GM23338 (cell line): ENCODE results near the gene RAD51B. TPM values are rescaled to one million over a fixed set of nuclear protein-coding genes. Genes with fewer than 3 reads are reported as not detected.

ENCODE experiments used
- ATAC-seq: fragments of 200-7000 bp; cut with Tn5 transposase; 3 replicates; pipeline ENCODE4 v1.9.1; 2020
- DNase-seq: peaks from one replicate; pipeline ENCODE4 v3.0.0-alpha.2; 2015; ENCODE audit warnings: low spot score
- H2AFZ ChIP-seq: fragments of 200-600 bp; sonication (generic); 2 replicates; pipeline ENCODE4 v1.8.0; 2016; ENCODE audit warnings: antibody characterized with exemption, mild to moderate bottlenecking, moderate library complexity
- H3F3A ChIP-seq: fragments of 200-600 bp; sonication (generic); replicated peaks from 2 replicates; pipeline ENCODE4 v1.8.0; 2017; ENCODE audit warnings: antibody characterized with exemption, mixed run types, low read depth
- H3K27ac ChIP-seq: fragments of 200-600 bp; sonication (generic); 2 replicates; pipeline ENCODE4 v1.6.1; 2016; ENCODE audit warnings: low read depth
- H3K27me3 ChIP-seq: fragments of 200-600 bp; sonication (generic); 2 replicates; pipeline ENCODE4 v1.8.0; 2016; ENCODE audit warnings: mild to moderate bottlenecking, mixed run types, moderate library complexity; ENCODE audit not compliant: insufficient read depth
- H3K36me3 ChIP-seq: fragments of 200-600 bp; sonication (generic); 2 replicates; pipeline ENCODE4 v1.8.0; 2016; ENCODE audit warnings: mild to moderate bottlenecking; ENCODE audit not compliant: insufficient read depth
- H3K4me1 ChIP-seq: fragments of 200-600 bp; sonication (generic); 2 replicates; pipeline ENCODE4 v1.8.0; 2016; ENCODE audit warnings: mild to moderate bottlenecking, moderate library complexity; ENCODE audit not compliant: insufficient read depth
- H3K4me2 ChIP-seq: fragments of 200-600 bp; sonication (generic); 2 replicates; pipeline ENCODE4 v1.7.1; 2017; ENCODE audit warnings: mixed run types
- H3K4me3 ChIP-seq: fragments of 200-600 bp; sonication (generic); 2 replicates; pipeline ENCODE4 v1.6.1; 2016; ENCODE audit warnings: mixed run types
- H3K79me2 ChIP-seq: fragments of 200-600 bp; sonication (generic); replicated peaks from 2 replicates; pipeline ENCODE4 v1.8.0; 2017; ENCODE audit warnings: mild to moderate bottlenecking; ENCODE audit not compliant: insufficient read depth
- H3K9me2 ChIP-seq: fragments of 200-600 bp; sonication (generic); 2 replicates; pipeline ENCODE4 v1.8.0; 2017; ENCODE audit not compliant: insufficient read depth
- H4K20me1 ChIP-seq: fragments of 200-600 bp; sonication (generic); replicated peaks from 2 replicates; pipeline ENCODE4 v1.8.0; 2017; ENCODE audit warnings: mild to moderate bottlenecking; ENCODE audit not compliant: insufficient read depth
- H3K27ac Mint-ChIP-seq: 2 replicates; pipeline ENCODE4 v1.8.0; 2020; ENCODE audit warnings: inconsistent platforms, mild to moderate bottlenecking, moderate library complexity, mixed read lengths
- H3K27me3 Mint-ChIP-seq: 3 replicates; pipeline ENCODE4 v1.8.0; 2022; ENCODE audit warnings: low read depth, mild to moderate bottlenecking, moderate library complexity, mixed read lengths, inconsistent platforms; ENCODE audit not compliant: insufficient read depth, poor library complexity
- H3K36me3 Mint-ChIP-seq: 3 replicates; pipeline ENCODE4 v1.8.0; 2021; ENCODE audit warnings: low read depth, mild to moderate bottlenecking, inconsistent platforms, moderate library complexity, mixed read lengths
- H3K4me1 Mint-ChIP-seq: 3 replicates; pipeline ENCODE4 v1.8.0; 2020; ENCODE audit warnings: mild to moderate bottlenecking, inconsistent platforms, mixed read lengths
- H3K4me3 Mint-ChIP-seq: 3 replicates; pipeline ENCODE4 v1.8.0; 2021; ENCODE audit warnings: moderate library complexity, mild to moderate bottlenecking, inconsistent platforms, mixed read lengths
- H3K9me3 Mint-ChIP-seq: 3 replicates; pipeline ENCODE4 v1.8.0; 2020; ENCODE audit warnings: moderate library complexity, mild to moderate bottlenecking, inconsistent platforms, mixed read lengths
- CREB1 ChIP-seq: fragments of 250-450 bp; sonication (Bioruptor Pico); IDR thresholded peaks from 2 replicates; pipeline ENCODE4 v1.5.0; 2020; ENCODE audit warnings: low read depth, mild to moderate bottlenecking, moderate library complexity
- EZH2 ChIP-seq: fragments of 200-600 bp; sonication (generic); IDR thresholded peaks from one replicate; pipeline ENCODE4 v1.8.0; 2017; ENCODE audit warnings: antibody characterized with exemption, mild to moderate bottlenecking, low read depth; ENCODE audit not compliant: unreplicated experiment
- EZH2phosphoT487 ChIP-seq: fragments of 200-600 bp; sonication (generic); IDR thresholded peaks from one replicate; pipeline ENCODE4 v1.8.1; 2018; ENCODE audit warnings: antibody characterized with exemption; ENCODE audit not compliant: unreplicated experiment
- JUNB ChIP-seq: IDR thresholded peaks from one replicate; pipeline ENCODE4 v1.6.1; 2016; ENCODE audit warnings: antibody characterized with exemption; ENCODE audit not compliant: unreplicated experiment
- NANOG ChIP-seq: IDR thresholded peaks from 2 replicates; pipeline ENCODE4 v1.6.1; 2016; ENCODE audit warnings: antibody characterized with exemption, borderline replicate concordance
- POLR2AphosphoS5 ChIP-seq: IDR thresholded peaks from 2 replicates; pipeline ENCODE4 v1.6.1; 2016; ENCODE audit warnings: antibody characterized with exemption, low read depth
- STAT1 ChIP-seq: IDR thresholded peaks from one replicate; pipeline ENCODE4 v1.6.1; 2016; ENCODE audit warnings: antibody characterized with exemption; ENCODE audit not compliant: unreplicated experiment
- ZNF114 ChIP-seq: fragments of 250-450 bp; sonication (Bioruptor Pico); IDR thresholded peaks from 2 replicates; pipeline ENCODE4 v1.5.0; 2020; ENCODE audit warnings: mild to moderate bottlenecking, moderate library complexity
- ZNF331 ChIP-seq: fragments of 250-450 bp; sonication (Bioruptor Pico); IDR thresholded peaks from 2 replicates; pipeline ENCODE4 v1.5.0; 2020; ENCODE audit warnings: low read depth, mild to moderate bottlenecking, moderate library complexity
- polyA plus RNA-seq: library from polyadenylated mRNA; unstranded; fragments of >200 nt; fragmentation: Nextera tagmentation; extraction: Ambion mirVana; gene quantifications from 2 replicates; pipeline ENCODE4 v1.2.1, GENCODE V29; 2016
- total RNA-seq: library from RNA; depleted of rRNA; stranded (reverse); fragments of >200 nt; shearing (Covaris generic); gene quantifications from 2 replicates; pipeline ENCODE4 v1.2.3, GENCODE V29; 2014
- TF ChIP-seq, protein P1 (sequence below): IDR thresholded peaks from 2 replicates; pipeline ENCODE4 v1.6.1; 2016; ENCODE audit warnings: antibody characterized with exemption
- TF ChIP-seq, protein P2 (sequence below): IDR thresholded peaks from one replicate; pipeline ENCODE4 v1.6.1; 2018; ENCODE audit warnings: antibody characterized with exemption; ENCODE audit not compliant: unreplicated experiment
- TF ChIP-seq, protein P3 (sequence below), 2 experiments: fragments of 200-600 bp in 1 of 2; sonication (generic) in 1 of 2; conservative IDR thresholded peaks; 2 replicates each; pipeline versions ENCODE4 v1.5.1 to v1.6.1; 2016 to 2017; ENCODE audit warnings: antibody characterized with exemption in 2 of 2, low read depth in 2 of 2, mild to moderate bottlenecking in 2 of 2, moderate library complexity in 1 of 2

The RAD51B gene
- total and polyA plus RNA-seq, 2 experiments from 2014 or later = 15.7 to 29.1 TPM

DNA sequence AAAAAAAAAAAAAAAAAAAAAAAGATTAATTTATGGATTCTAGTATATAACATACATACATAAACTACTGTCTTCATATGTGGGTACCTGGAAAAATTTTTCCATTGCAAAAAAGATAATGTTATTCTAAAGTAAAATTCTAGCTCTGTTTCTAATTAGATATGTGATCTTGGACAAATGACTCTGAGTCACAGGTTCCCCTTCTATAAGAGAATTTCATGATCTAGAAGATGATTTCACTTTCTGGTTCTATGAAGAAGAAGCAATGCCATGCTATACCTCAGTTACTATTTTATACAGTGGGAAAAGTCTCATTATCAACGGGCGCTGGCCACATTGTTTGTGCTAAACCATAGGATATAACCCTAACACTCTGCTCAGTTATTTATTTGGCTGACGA lies 622.0 kb downstream of the RAD51B start (continued):
- TF ChIP-seq, protein P1, sequence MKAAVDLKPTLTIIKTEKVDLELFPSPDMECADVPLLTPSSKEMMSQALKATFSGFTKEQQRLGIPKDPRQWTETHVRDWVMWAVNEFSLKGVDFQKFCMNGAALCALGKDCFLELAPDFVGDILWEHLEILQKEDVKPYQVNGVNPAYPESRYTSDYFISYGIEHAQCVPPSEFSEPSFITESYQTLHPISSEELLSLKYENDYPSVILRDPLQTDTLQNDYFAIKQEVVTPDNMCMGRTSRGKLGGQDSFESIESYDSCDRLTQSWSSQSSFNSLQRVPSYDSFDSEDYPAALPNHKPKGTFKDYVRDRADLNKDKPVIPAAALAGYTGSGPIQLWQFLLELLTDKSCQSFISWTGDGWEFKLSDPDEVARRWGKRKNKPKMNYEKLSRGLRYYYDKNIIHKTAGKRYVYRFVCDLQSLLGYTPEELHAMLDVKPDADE = no peak
- TF ChIP-seq JUNB (no peak), ZNF331 (CRISPR knock-in tag) (no peak), CREB1 (CRISPR knock-in tag) (no peak), POLR2AphosphoS5 (no peak), EZH2 (no peak), NANOG (no peak), ZNF114 (CRISPR knock-in tag) (no peak)
- TF ChIP-seq, protein P2, sequence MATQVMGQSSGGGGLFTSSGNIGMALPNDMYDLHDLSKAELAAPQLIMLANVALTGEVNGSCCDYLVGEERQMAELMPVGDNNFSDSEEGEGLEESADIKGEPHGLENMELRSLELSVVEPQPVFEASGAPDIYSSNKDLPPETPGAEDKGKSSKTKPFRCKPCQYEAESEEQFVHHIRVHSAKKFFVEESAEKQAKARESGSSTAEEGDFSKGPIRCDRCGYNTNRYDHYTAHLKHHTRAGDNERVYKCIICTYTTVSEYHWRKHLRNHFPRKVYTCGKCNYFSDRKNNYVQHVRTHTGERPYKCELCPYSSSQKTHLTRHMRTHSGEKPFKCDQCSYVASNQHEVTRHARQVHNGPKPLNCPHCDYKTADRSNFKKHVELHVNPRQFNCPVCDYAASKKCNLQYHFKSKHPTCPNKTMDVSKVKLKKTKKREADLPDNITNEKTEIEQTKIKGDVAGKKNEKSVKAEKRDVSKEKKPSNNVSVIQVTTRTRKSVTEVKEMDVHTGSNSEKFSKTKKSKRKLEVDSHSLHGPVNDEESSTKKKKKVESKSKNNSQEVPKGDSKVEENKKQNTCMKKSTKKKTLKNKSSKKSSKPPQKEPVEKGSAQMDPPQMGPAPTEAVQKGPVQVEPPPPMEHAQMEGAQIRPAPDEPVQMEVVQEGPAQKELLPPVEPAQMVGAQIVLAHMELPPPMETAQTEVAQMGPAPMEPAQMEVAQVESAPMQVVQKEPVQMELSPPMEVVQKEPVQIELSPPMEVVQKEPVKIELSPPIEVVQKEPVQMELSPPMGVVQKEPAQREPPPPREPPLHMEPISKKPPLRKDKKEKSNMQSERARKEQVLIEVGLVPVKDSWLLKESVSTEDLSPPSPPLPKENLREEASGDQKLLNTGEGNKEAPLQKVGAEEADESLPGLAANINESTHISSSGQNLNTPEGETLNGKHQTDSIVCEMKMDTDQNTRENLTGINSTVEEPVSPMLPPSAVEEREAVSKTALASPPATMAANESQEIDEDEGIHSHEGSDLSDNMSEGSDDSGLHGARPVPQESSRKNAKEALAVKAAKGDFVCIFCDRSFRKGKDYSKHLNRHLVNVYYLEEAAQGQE = no peak

DNA sequence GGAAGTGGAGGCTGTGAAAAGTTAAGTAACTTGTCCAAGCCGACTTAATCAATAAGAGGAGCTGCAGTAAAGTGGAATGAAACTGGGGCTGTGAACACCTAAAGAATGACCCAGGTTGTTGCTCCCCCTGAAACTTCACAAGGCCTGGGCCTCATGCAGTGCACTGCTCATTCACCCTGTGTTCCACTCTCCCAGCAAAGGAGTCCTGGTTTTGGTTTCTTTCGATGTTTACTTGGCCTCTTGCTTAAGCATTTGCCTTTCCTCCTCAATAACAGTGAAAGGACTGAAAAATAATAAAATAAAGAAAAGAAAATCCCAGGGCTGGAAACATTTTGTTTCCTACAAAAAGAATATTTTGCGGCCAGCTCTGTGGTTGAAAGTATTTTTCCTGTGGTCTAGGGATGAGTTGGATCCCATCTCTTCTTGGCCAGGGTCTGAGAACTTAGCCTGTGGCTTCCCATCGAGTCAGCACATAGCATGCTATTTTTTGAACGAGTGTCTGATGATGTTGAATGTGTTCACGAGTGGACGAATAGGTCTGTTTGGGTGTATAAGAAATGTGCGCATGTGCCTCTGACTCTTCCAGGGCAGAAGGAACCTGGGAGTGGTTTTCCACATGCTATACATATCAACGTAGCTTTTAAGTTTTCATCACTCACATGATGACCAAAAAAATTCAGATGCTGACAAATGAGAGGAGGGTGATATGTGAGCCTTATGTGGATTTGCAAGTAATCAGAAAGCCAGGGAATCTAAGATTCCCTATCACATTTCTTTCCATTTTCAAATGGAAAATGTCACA lies 623.5 kb downstream of the RAD51B start:
- H3K79me2 ChIP-seq = no peaks in the 10 kb centered on the region
- H3K27ac Mint-ChIP-seq = no peak overlapping the region
- no peak overlapping the region for H3K4me3 Mint-ChIP-seq
- peaks cover 6% of the 10 kb centered on the region for H3K27me3 Mint-ChIP-seq
- no peak for ATAC-seq
- no peaks in the 10 kb centered on the region; the same call in 1 of the 2 replicates for H3K4me1 ChIP-seq
- no peaks in the 10 kb centered on the region for H3K9me3 Mint-ChIP-seq
- H3K4me1 Mint-ChIP-seq = peaks cover 10% of the 10 kb centered on the region
- no peak overlapping the region for H2AFZ ChIP-seq
- peaks cover 5% of the 10 kb centered on the region for H3K9me2 ChIP-seq
- H3K27ac ChIP-seq = no peak overlapping the region
- H3K4me3 ChIP-seq = no peak overlapping the region
- no peaks in the 10 kb centered on the region for H3K36me3 ChIP-seq
- H3K4me2 ChIP-seq = no peak overlapping the region
- H3F3A ChIP-seq = no peaks in the 10 kb centered on the region
- H4K20me1 ChIP-seq = no peaks in the 10 kb centered on the region
- peaks cover 2% of the 10 kb centered on the region; the same call in 1 of the 3 replicates for H3K36me3 Mint-ChIP-seq
- no peaks in the 10 kb centered on the region for H3K27me3 ChIP-seq
- no peak for DNase-seq
- TF ChIP-seq CREB1 (CRISPR knock-in tag) (no peak), EZH2 (no peak), EZH2phosphoT487 (no peak), STAT1 (no peak), ZNF331 (CRISPR knock-in tag) (no peak), ZNF114 (CRISPR knock-in tag) (no peak), JUNB (no peak), POLR2AphosphoS5 (no peak)
- TF ChIP-seq, protein P2 = no peak
- TF ChIP-seq, protein P1 = no peak
- TF ChIP-seq, protein P3, sequence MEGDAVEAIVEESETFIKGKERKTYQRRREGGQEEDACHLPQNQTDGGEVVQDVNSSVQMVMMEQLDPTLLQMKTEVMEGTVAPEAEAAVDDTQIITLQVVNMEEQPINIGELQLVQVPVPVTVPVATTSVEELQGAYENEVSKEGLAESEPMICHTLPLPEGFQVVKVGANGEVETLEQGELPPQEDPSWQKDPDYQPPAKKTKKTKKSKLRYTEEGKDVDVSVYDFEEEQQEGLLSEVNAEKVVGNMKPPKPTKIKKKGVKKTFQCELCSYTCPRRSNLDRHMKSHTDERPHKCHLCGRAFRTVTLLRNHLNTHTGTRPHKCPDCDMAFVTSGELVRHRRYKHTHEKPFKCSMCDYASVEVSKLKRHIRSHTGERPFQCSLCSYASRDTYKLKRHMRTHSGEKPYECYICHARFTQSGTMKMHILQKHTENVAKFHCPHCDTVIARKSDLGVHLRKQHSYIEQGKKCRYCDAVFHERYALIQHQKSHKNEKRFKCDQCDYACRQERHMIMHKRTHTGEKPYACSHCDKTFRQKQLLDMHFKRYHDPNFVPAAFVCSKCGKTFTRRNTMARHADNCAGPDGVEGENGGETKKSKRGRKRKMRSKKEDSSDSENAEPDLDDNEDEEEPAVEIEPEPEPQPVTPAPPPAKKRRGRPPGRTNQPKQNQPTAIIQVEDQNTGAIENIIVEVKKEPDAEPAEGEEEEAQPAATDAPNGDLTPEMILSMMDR (conservative IDR thresholded peaks at IDR 0.05; ENCODE audit: low read depth in 2 of 2) = no peak
